Bronchial epithelial cell (primary cell): ENCODE data around the gene CENPM. TPM values are rescaled to one million over a fixed set of nuclear protein-coding genes. Genes with fewer than 3 reads are reported as not detected.
"Not testable (repeated sequence)": the region's sequence is repeated elsewhere in the genome, so short reads cannot be mapped to it uniquely, and the experiment has no call there.

ENCODE experiments used
- DNase-seq: peaks from one replicate; pipeline ENCODE4 v3.0.0-alpha.2; 2010; ENCODE audit warnings: low read depth
- FAIRE-seq: peaks from 2 replicates; lab custom pipeline; 2011; peaks lifted over from hg19 to GRCh38; lab: Jason Lieb, UNC
- H3K27me3 ChIP-seq: 2 replicates; pipeline ENCODE4 v1.5.1; 2011; ENCODE audit warnings: low read length; ENCODE audit not compliant: control insufficient read depth, insufficient read depth
- H3K36me3 ChIP-seq: 2 replicates; pipeline ENCODE4 v1.5.1; 2011; ENCODE audit warnings: low read length; ENCODE audit not compliant: control insufficient read depth, insufficient read depth
- H3K4me3 ChIP-seq: 2 replicates; pipeline ENCODE4 v1.5.1; 2011; ENCODE audit warnings: mild to moderate bottlenecking, low read depth, low read length, control low read depth
- total RNA-seq: library from RNA; depleted of rRNA; stranded (reverse); fragments of >200 nt; gene quantifications from 2 replicates; pipeline ENCODE4 v1.2.1, GENCODE V29; 2014
- TF ChIP-seq, protein P1 (sequence below): IDR thresholded peaks from 2 replicates; pipeline ENCODE4 v1.5.1; 2011; ENCODE audit warnings: mild to moderate bottlenecking, moderate library complexity, low read length, control low read depth, inconsistent platforms; ENCODE audit not compliant: insufficient read depth, severe bottlenecking

The CENPM gene
- total RNA-seq, 1 donor from 2014 or later: 1.3 TPM

DNA sequence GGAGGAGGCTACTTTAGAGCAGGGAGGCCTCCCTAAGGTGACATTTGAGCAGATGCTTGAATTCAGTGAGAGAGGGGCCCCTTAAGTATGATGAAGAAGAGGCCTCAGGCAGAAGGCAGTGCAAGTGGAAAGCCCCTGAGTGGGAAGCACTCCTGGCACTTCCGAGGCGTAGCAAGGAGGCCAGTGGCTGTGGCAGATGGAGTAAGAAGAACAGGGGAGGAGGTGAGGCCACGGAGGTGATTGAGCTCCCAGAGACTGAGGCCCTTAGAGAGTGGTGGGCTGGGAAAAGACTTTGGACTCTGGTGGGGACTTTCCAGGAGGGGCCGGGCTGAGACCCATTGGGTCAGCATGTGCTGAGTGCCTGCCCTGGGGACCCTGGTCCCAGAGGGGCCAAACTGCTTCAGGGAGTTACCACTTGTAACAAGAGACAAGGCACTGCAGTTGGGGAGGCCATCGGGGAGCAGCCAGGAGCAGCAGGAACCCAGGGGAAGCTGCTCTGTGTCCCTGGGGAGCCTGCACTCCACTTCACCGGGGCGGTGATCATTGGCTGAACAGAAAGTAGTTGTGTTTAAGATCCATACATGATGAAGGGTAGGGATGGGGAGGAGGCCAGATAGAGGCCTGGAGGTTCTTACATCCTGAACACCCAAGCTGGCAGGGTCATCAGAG lies 2.5 kb upstream of the CENPM start:
- DNase-seq (no peak), FAIRE-seq (no peak)
- no peaks in the 10 kb centered on the region for H3K36me3 ChIP-seq
- H3K4me3 ChIP-seq: no peak overlapping the region
- H3K27me3 ChIP-seq: no peaks in the 10 kb centered on the region
- TF ChIP-seq, protein P1, sequence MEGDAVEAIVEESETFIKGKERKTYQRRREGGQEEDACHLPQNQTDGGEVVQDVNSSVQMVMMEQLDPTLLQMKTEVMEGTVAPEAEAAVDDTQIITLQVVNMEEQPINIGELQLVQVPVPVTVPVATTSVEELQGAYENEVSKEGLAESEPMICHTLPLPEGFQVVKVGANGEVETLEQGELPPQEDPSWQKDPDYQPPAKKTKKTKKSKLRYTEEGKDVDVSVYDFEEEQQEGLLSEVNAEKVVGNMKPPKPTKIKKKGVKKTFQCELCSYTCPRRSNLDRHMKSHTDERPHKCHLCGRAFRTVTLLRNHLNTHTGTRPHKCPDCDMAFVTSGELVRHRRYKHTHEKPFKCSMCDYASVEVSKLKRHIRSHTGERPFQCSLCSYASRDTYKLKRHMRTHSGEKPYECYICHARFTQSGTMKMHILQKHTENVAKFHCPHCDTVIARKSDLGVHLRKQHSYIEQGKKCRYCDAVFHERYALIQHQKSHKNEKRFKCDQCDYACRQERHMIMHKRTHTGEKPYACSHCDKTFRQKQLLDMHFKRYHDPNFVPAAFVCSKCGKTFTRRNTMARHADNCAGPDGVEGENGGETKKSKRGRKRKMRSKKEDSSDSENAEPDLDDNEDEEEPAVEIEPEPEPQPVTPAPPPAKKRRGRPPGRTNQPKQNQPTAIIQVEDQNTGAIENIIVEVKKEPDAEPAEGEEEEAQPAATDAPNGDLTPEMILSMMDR: no peak

DNA sequence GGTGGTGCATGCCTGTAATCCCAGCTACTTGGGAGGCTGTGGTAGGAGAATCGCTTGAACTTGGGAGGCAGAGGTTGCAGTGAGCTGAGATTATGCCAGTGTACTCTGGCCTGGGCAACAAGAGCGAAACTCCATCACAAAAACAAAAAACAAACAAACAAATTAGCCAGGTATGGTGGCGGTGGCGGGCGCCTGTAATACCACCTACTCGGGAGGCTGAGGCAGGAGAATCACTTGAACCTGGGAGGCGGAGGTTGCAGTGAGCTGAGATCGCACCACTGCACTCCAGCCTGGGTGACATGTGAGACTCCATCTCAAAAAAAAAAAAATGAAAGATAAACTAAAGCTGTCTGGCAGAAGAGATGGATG lies 2.0 kb upstream of the CENPM start:
- not testable (repeated sequence) for FAIRE-seq, H3K36me3 ChIP-seq, H3K4me3 ChIP-seq, DNase-seq, H3K27me3 ChIP-seq

DNA sequence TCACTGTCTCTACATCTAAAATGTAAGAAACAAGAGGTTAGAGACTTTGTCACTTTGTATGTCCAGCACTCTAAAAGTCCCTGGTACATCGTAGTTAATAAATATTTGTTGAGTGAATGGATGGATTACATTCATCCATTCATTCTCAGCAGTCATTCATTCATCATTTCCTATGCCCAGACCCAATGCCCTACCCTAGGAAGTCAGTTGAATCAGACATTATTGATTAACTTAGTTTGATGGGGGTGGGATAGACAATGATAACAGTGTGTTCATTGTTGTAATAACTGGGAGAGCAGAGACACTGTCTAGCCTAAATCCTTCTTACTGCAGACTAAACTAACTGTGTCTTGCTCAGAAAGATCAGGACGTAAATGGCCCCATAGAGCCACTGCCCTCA lies 1.2 kb upstream of the CENPM start:
- TF ChIP-seq, protein P1: no peak
- DNase-seq: no peak
- Histone ChIP-seq H3K4me3 (no peak overlapping the region), H3K27me3 (no peaks in the 10 kb centered on the region), H3K36me3 (no peaks in the 10 kb centered on the region)
- FAIRE-seq: no peak

DNA sequence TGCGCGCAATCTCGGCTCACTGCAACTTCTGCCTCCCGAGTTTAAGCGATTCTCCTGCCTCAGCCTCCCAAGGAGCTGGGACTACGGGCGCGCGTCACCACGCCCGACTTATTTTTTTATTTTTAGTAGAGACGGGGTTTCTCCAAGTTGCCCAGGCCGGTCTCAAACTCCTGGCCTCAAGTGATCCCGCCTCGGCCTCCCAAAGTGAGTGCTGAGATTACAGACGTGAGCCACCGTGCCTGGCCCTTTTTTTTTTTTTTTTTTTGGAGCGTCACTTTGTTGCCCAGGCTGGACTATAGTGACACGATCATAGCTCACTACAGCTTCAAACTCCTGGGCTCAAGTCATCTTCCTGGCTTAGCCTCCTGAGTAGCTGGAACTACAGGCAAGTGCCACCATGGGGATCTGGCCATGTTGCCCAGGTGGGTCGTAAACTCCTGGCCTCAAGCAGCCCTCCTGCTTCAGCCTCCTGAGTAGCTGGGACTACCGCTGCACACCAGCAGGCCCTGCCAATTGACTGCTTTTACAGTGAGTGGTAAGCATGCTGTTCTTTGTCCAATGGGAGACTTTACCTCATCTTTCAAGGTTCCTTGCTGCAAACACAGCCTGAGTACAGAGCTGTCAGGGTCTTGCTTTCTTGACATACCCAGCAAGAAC lies 600 bp upstream of the CENPM start:
- TF ChIP-seq, protein P1: no peak
- no peak for FAIRE-seq
- Histone ChIP-seq H3K4me3 (no peak overlapping the region), H3K36me3 (no peaks in the 10 kb centered on the region), H3K27me3 (no peaks in the 10 kb centered on the region)
- no peak for DNase-seq

DNA sequence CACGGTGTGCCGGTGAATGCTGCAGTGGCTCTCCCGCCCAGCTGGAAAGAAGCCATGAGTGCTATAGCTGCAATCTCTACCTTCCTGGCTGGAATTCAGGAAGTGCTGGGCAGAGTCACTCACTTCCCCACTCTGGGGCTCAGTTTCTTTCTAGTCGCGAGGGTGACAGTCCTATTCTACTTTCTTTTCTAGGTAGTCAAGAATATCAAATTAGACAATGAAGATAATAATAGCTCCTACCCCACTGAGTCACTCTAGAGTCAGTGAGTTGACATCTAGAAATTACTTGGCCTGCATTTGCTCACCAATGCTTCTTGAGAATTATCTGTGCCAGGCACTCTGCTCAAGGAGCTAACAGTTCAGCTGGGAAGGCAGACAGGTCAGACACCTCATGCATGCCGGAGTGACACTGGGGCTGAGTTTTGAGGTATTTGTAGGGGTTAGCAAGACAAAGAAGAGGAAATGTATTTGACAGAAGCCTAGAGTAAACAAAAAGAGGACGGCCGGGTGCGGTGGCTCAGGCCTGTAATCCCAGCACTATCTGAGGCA lies 3.2 kb downstream of the CENPM start:
- Histone ChIP-seq H3K36me3 (no peaks in the 10 kb centered on the region), H3K4me3 (no peak overlapping the region), H3K27me3 (no peaks in the 10 kb centered on the region)
- TF ChIP-seq, protein P1: no peak
- FAIRE-seq (no peak), DNase-seq (peak; percentile 49)

DNA sequence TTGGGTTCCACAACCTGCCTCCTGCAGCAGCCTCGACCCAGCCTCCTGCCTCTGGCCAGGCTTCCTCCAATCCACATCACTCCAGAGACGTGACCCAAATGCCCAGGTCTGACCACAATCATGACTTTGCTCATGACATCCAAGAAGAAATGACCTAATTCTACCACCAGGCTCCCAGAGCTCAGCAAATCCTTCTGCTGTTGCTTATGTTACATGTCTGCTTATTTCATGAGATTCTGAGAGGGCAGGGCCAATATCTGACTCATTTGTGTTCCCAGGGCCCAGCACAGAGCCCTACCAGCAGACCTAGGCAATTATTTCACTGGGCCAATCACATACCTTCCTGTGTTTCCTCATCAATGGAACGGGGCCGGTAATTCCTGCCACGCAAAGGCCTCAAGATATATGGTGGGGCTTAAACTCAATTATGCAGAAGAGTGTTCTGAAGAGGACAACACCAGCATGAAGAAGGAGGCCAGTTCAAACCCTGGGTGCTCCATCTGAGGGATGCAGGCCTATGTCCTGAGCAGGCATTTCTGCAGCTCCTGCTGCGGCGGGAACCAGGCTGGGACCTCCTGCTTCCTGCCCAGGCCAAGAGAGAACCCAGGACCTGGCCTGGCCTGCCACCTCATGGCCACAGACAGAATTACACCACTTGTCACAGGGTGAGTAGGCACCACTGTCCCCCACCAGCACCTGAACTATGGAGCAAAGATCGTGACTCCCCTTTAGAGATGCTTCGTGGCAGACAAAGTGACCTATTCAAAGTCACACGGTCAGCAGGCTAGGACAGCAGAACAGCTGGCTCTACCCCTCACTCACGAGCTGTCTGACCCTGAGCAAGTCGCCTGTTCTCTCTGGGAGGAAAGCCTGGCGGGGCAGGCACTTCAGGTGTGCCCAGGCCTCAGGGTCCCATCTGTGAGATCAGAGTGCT lies 5.9 kb downstream of the CENPM start:
- Histone ChIP-seq H3K27me3 (no peaks in the 10 kb centered on the region), H3K36me3 (no peaks in the 10 kb centered on the region), H3K4me3 (no peak overlapping the region)
- peak; percentile 79 for DNase-seq
- peak; percentile 90 for FAIRE-seq
- TF ChIP-seq, protein P1: peak; percentile 90
